BE2C (cell line): ENCODE results near the gene STAT4.

Experiments used
- DNase-seq: peaks from one replicate; pipeline ENCODE4 v3.0.0-alpha.2; 2020
- H3K27me3 ChIP-seq: fragments of 250-450 bp; sonication (Bioruptor Pico); 2 replicates; pipeline ENCODE4 v1.5.1; 2020; ENCODE audit warnings: mild to moderate bottlenecking
- H3K36me3 ChIP-seq: fragments of 250-450 bp; sonication (Bioruptor Pico); 2 replicates; pipeline ENCODE4 v1.5.1; 2020; ENCODE audit warnings: mild to moderate bottlenecking
- H3K4me1 ChIP-seq: fragments of 250-450 bp; sonication (Bioruptor Pico); 2 replicates; pipeline ENCODE4 v1.5.1; 2020
- H3K4me3 ChIP-seq: 2 replicates; pipeline ENCODE4 v1.5.1; 2011; ENCODE audit warnings: low read depth, low read length
- H3K9me3 ChIP-seq: fragments of 250-450 bp; sonication (Bioruptor Pico); 2 replicates; pipeline ENCODE4 v1.5.1; 2020
- TF ChIP-seq, protein P1 (sequence below): IDR thresholded peaks from 2 replicates; pipeline ENCODE4 v1.5.1; 2012; ENCODE audit warnings: mild to moderate bottlenecking, low read depth, low read length

STAT4 gene

DNA sequence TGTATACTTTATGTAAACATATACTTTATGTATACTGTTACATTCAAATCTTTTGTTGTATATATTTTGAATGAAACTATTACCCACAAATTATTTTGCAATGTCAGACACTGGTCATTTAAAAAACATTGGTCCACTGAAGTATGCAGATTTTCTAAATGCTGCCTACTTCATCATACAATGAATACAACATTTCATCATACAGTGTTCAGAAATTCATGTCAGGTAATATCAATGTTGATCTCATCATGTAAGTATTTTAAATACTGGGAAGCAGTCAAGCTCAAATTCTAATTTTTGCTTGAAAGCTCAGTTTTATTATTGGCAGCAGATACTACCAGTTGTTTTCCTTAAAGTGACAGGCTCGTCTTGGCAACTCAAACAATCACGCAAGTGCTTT is 2.9 kb upstream of the STAT4 start:
- Histone ChIP-seq H3K27me3 (no peaks in the 10 kb centered on the region), H3K36me3 (no peaks in the 10 kb centered on the region), H3K4me1 (no peaks in the 10 kb centered on the region), H3K9me3 (no peaks in the 10 kb centered on the region), H3K4me3 (no peak overlapping the region)
- TF ChIP-seq, protein P1, sequence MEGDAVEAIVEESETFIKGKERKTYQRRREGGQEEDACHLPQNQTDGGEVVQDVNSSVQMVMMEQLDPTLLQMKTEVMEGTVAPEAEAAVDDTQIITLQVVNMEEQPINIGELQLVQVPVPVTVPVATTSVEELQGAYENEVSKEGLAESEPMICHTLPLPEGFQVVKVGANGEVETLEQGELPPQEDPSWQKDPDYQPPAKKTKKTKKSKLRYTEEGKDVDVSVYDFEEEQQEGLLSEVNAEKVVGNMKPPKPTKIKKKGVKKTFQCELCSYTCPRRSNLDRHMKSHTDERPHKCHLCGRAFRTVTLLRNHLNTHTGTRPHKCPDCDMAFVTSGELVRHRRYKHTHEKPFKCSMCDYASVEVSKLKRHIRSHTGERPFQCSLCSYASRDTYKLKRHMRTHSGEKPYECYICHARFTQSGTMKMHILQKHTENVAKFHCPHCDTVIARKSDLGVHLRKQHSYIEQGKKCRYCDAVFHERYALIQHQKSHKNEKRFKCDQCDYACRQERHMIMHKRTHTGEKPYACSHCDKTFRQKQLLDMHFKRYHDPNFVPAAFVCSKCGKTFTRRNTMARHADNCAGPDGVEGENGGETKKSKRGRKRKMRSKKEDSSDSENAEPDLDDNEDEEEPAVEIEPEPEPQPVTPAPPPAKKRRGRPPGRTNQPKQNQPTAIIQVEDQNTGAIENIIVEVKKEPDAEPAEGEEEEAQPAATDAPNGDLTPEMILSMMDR: no peak
- no peak for DNase-seq

DNA sequence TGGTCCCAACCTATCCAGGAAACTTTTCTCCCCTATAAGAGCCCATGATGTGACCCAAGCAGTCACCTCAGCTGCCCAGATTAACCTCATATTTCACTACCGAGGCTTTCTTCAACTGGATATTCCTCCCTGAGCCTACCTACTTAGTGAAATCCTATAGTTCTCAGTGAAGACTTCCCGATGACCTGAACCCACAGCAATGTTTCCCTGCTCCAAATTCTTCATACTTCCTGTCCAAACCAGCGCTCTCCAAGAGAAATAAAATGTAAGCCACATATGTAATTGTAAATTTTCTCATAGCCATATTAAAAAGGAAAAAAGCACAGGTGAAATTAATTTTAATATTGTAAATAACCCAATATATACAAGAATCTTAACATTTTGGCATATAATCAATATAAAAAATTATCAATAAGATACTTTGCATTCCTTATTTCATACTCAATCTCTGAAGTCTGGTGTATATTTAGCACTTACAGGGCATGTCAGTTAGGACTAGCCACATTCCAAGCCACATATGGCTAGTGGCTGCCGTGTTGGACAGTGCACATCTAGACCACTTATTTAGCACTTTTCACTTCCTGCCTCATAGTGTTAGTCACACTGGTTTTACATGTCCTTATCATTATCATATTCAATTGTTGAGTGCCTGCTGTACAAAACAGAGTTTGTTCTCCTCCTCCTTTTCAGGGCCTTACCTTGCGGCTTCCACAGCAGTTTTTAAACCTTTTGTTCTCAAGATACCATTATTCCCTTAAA is 1.9 kb upstream of the STAT4 start:
- Histone ChIP-seq H3K4me3 (no peak overlapping the region), H3K36me3 (no peaks in the 10 kb centered on the region), H3K27me3 (no peaks in the 10 kb centered on the region), H3K4me1 (no peaks in the 10 kb centered on the region), H3K9me3 (no peaks in the 10 kb centered on the region)
- no peak for DNase-seq
- TF ChIP-seq, protein P1: no peak

DNA sequence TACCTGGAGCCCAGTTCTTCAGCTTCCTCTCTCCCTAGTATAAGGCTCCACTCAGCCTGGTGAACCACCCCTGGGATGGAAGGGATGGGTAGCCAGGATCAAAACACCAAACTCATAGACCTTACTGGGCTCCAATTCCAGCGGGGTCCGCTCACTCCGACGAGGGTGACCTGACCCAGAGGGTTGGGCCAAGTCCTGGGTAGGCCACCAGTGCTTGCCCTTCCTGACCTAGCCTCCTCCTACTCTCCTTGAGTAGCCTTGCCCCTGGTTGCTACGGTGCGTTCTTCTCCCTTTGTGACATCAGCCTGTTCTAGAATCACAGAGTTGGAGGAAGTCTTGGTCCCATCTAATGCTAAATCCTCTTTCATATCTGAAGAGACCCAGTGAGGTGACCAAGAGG is 537 bp upstream of the STAT4 start:
- Histone ChIP-seq H3K4me1 (no peaks in the 10 kb centered on the region), H3K36me3 (no peaks in the 10 kb centered on the region), H3K4me3 (no peak overlapping the region), H3K27me3 (no peaks in the 10 kb centered on the region), H3K9me3 (no peaks in the 10 kb centered on the region)
- no peak for DNase-seq
- TF ChIP-seq, protein P1: no peak

DNA sequence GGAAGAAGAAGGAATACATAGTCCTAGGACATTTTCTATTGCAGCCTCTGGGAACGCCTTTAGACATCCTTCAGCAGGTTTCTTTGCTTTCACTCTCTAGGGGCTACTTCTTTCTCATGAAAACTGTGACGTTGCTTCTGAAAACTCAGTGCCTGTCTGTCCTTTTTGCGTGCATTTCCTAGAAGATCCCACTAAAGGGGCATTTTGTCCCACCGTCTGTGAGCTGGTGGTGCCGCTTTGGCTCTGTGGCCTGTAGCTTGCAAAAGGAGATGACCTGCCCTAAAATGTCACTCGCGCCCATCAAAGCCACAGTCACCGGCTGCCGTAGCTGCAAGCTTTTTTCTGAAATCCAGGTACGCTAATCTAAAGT is 579 bp downstream of the STAT4 start:
- TF ChIP-seq, protein P1: no peak
- Histone ChIP-seq H3K4me3 (peak overlapping the region; percentile 75), H3K36me3 (no peaks in the 10 kb centered on the region), H3K27me3 (no peaks in the 10 kb centered on the region), H3K4me1 (no peaks in the 10 kb centered on the region), H3K9me3 (no peaks in the 10 kb centered on the region)
- DNase-seq: no peak

- TF ChIP-seq, protein P1: no peak
These were observed 1.4 kb downstream of the STAT4 start for GRCh38 chr2:191149391-191149790.

DNA sequence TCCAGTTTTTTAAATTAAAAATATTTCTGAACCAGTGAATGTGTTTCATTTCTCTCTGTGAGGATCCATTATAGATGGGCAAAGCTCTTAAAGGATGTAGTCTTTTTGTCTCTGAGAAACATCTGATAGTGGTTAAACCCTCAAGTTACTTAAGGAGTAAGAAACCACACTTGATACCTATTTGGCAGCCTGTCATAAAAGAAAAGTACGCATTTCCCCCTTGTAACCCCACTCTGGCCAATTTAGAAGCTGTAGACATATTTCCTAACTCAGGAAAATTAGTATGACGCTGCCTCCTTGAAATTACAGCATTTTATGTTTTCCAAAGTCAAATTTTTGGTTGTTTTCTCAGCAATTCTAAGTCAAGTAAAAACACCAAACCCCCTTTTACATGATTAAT is 2.0 kb downstream of the STAT4 start:
- Histone ChIP-seq H3K9me3 (no peaks in the 10 kb centered on the region), H3K4me1 (no peaks in the 10 kb centered on the region), H3K4me3 (no peak overlapping the region), H3K36me3 (no peaks in the 10 kb centered on the region), H3K27me3 (no peaks in the 10 kb centered on the region)
- TF ChIP-seq, protein P1: no peak
- DNase-seq: no peak

More at GRCh38 chr2:191149391-191149790, 1.4 kb downstream of the STAT4 start:
- no peaks in the 10 kb centered on the region for H3K4me1 ChIP-seq
- no peak for DNase-seq
- no peaks in the 10 kb centered on the region for H3K36me3 ChIP-seq
- no peak overlapping the region for H3K4me3 ChIP-seq
- H3K27me3 ChIP-seq: no peaks in the 10 kb centered on the region
- H3K9me3 ChIP-seq: no peaks in the 10 kb centered on the region
